GM12872 (cell line): ENCODE results near the gene EPHB6.

Experiments used
- TF ChIP-seq, protein P1 (sequence below): IDR thresholded peaks from 3 replicates; pipeline ENCODE4 v1.5.1; 2011; ENCODE audit warnings: low read depth, mild to moderate bottlenecking, low read length, moderate library complexity; ENCODE audit not compliant: insufficient read depth

EPHB6 gene

DNA sequence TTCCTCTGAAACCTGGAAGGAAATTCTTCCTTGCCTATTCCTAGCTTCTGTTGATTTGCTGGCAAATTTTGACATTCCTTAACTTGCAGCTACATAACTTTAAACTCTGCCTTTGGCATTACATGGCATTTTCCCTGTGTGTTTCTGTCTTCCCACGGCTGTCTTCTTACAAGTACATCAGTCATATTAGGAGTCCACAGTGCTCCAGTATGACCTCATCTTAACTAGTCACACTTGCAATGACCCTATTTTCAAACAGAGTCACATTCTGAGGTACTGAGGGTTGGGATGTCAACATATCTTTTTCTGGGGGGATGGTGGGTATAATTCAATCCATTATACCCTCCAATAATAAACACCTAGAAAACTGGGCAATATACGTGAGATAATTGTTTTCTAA is 37.4 kb upstream of the EPHB6 start:
- TF ChIP-seq, protein P1, sequence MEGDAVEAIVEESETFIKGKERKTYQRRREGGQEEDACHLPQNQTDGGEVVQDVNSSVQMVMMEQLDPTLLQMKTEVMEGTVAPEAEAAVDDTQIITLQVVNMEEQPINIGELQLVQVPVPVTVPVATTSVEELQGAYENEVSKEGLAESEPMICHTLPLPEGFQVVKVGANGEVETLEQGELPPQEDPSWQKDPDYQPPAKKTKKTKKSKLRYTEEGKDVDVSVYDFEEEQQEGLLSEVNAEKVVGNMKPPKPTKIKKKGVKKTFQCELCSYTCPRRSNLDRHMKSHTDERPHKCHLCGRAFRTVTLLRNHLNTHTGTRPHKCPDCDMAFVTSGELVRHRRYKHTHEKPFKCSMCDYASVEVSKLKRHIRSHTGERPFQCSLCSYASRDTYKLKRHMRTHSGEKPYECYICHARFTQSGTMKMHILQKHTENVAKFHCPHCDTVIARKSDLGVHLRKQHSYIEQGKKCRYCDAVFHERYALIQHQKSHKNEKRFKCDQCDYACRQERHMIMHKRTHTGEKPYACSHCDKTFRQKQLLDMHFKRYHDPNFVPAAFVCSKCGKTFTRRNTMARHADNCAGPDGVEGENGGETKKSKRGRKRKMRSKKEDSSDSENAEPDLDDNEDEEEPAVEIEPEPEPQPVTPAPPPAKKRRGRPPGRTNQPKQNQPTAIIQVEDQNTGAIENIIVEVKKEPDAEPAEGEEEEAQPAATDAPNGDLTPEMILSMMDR: no peak

DNA sequence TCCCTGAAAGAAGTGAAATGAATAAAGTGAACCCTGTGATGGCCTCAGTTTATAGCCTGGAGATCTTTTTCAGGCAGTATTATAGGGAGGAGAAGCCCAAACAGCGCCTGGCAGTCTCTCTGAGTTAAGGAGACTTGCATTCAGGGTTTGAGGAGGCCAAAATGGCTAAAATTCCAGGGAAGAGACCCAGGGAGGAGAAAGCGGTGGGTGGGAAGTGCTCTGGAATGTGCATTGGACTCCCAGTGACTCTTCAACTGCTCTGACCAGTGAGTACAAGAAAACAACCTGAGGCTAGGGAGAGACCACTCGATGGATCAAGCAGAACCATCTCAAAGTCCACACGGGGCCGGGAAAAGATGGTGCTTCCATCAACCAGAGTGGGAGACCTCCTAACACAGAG is 35.3 kb upstream of the EPHB6 start:
- TF ChIP-seq, protein P1: no peak

DNA sequence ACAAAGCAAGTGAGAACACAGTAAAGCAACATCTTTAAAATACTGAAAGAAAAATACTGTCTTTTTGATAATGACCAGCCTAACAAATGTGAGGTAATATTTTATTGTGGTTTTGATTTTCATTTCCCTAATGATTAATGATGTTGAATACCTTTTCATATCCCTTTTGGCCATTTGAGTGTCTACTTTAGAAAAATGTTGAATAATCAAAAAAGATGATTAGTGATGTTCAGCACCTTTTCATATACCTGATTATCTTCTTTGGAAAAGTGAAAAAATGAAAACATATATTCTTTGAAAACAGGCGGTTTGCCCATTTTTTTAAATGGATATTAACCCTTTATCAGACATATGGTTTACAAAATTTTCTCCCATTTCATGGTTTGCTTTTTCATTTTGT is 32.2 kb upstream of the EPHB6 start:
- TF ChIP-seq, protein P1: no peak

DNA sequence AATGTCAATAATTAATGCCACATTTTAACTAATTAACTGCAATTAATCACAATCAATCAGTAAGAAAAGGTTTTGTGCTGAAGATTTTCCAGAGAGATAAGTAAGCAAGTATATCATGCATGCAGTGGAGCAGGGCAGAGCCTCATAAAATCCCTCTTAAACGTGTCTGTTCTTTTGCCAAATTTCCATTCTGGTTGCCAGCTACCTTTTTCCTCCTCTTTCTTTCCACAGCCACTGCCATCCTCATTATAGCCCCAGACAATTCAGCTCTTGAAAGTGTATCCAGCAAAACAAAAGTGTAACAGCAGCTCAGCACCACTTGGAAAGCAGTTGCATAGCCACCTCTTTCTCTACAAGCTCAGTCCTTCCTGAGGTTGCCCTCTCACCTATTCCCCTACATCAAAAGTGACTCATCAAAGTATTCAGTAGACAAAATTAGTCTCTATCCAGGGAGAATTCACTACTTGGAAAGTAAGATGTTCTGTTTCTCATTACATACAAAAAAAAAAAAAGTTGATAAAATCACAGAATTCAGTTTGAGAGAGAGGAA is 26.9 kb upstream of the EPHB6 start:
- TF ChIP-seq, protein P1: no peak

DNA sequence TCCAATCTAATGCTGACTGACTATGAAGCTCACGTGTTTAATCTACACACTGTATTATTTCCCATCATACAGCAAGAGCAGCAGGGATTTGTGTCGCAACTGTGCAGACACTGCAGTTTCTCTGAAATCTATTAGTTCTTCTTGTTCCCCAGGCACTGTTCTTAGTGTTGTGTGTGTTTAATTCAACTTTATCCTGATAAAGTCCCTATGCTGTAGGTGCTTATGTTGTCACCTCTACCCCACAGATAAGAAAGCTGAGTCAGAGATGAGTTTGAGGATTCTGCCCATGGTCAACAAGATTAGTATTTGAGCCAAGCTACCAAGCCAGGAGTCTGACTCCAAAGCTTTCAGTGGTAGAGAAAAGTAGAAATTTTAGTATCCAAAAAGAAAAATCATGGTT is 22.5 kb upstream of the EPHB6 start:
- TF ChIP-seq, protein P1: no peak

DNA sequence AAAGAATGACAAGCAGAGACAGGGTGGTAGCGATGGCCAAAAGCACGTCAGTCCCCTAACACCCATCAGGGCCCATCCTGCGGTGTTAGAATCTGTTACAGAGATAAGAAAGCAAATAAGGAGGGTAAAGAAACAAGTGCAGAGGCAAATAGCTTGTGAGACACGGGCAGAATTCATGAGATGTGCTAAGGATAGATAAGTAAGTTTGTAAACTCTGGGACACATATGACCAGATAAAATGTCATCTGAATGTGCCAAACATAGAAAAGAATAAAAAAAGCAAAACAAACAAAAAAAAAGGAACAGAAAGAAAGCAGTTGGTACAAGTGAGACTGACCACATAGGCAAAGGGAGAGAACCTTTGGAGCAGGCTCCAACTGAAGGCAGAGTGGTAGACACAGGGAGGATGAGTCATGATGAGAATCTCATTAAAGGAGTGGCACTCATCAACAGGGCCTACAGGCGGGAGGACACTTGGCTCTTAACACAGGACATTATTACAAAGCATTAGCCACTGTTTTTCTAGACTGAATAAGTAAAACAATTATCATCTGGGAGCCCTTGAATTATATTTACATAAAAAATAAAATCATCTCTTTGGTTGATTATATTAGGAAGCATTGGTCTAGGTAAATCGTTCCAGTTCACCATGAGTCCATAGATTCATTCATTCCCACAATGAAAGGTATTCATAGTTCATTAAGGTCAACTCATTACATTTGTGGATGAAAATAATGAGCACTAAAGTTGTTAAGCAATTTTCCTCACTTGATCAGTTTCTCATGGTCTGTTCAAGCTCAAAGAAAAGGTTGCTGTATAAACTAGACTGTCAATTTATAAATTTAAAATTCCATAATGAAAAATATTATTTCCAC is 21.5 kb upstream of the EPHB6 start:
- TF ChIP-seq, protein P1: no peak

DNA sequence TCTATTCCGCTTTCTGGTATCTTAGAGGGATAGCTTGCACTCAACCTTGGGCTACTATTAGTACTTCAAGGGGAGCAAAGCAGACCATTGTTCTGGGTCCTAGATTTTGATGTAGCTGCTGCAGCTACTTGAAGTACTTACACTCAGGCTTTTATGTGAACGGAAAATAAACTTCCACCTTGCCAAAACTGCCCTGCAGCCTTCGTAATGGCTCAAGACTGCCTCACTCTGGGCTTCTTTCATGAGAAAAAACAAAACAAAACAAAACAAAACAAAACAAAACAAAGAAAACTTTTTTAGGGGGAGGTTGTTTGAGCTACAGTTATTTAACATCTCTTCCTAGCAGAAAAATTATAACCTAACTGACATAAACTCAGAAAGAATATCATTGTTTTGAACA is 19.4 kb upstream of the EPHB6 start:
- TF ChIP-seq, protein P1: no peak
